ENCODE data around the gene ALLC. TPM values are rescaled to one million over a fixed set of nuclear protein-coding genes. Genes with fewer than 3 reads are reported as not detected.

ALLC gene
- total and polyA plus RNA-seq, 9 of the 15 experiments (the other 6 are each of a cell fraction or from before 2014, with no cell fraction given) = not detected

GRCh38 chr2:3625186-3625585 is 32.8 kb upstream of the ALLC start (continued):
- TF ChIP-seq ATF3 (IDR thresholded peaks at IDR 0.05) (no peak), ATF3 (CRISPR knock-in tag; conservative IDR thresholded peaks at IDR 0.05) (no peak)

GRCh38 chr2:3626118-3626811 is 31.7 kb upstream of the ALLC start:
- CTCF ChIA-PET (ENCODE audit: low intra/inter-chr PET ratio) = no interaction called here
- no peak overlapping the region for H3K27ac ChIP-seq (ENCODE audit: extremely low read depth, low read depth, low read length)
- H3K9ac ChIP-seq (ENCODE audit: insufficient read depth in 1 of 2, low read depth in 2 of 2, low read length in 2 of 2) = no peak overlapping the region
- FAIRE-seq (no peak), DNase-seq (ENCODE audit: extremely low read depth in 1 of 4, low spot score in 3 of 4) (no peak), ATAC-seq (peak; percentile 32; the same call in 2 of the 3 replicates)
- peaks cover 0 to 11% of the 10 kb centered on the region in 2 experiments; a peak in 1 of 5 replicates for H3K4me1 ChIP-seq (replicated peaks in 1 of 2; ENCODE audit: control insufficient read depth in 2 of 2, insufficient read depth in 2 of 2, low read length in 2 of 2)
- WGBS (ENCODE audit: insufficient coverage, low coverage, missing lambda C conversion rate) = 37% methylated on average over 11 of the region's 12 CpGs
- H3K36me3 ChIP-seq (ENCODE audit: control insufficient read depth, insufficient read depth, low read length) = no peaks in the 10 kb centered on the region
- H3K4me2 ChIP-seq (ENCODE audit: insufficient read depth, low read length) = no peak overlapping the region
- no peaks in the 10 kb centered on the region; the same call in 1 of the 2 replicates for H4K20me1 ChIP-seq (replicated peaks; ENCODE audit: control insufficient read depth, insufficient read depth, low read length)
- POLR2A ChIA-PET = no interaction called here
- intact Hi-C loops (cut with micrococcal nuclease) (no loop called here), in situ Hi-C loops (cut with MboI) (no loop called here)
- peaks cover 0 to 9% of the 10 kb centered on the region in 2 experiments; a peak in 3 of 5 replicates for H3K27me3 ChIP-seq (ENCODE audit: control insufficient read depth in 2 of 2, insufficient read depth in 2 of 2, low read length in 2 of 2)
- no peaks in the 10 kb centered on the region for H3K9me1 ChIP-seq (ENCODE audit: control insufficient read depth, insufficient read depth, low read length)
- no peak overlapping the region for H3K4me3 ChIP-seq
- H3K79me2 ChIP-seq (ENCODE audit: control insufficient read depth, insufficient read depth, low read length) = no peaks in the 10 kb centered on the region
- TF ChIP-seq ESRRA (IDR thresholded peaks at IDR 0.05; ENCODE audit: borderline replicate concordance, low read depth) (peak; percentile 18; the same call in 1 of the 2 replicates), ZNF395 (CRISPR knock-in tag; IDR thresholded peaks at IDR 0.05) (no peak)
- no peaks in the 10 kb centered on the region for H3K9me3 ChIP-seq (replicated peaks; ENCODE audit: control insufficient read depth, insufficient read depth, low read depth, low read length)
- H2AFZ ChIP-seq (ENCODE audit: low read depth, low read length) = peak overlapping the region; percentile 32
- no TSS peak for BruUV-seq (replicated peaks)

Data from K562 (cell line).